ENCODE measurements around the gene SEC61A2. TPM values are rescaled to one million over a fixed set of nuclear protein-coding genes. Genes with fewer than 3 reads are reported as not detected.

SEC61A2 gene
- total and polyA plus RNA-seq, 4 donors: 3.8 to 8.8 (median 6.2) TPM

DNA sequence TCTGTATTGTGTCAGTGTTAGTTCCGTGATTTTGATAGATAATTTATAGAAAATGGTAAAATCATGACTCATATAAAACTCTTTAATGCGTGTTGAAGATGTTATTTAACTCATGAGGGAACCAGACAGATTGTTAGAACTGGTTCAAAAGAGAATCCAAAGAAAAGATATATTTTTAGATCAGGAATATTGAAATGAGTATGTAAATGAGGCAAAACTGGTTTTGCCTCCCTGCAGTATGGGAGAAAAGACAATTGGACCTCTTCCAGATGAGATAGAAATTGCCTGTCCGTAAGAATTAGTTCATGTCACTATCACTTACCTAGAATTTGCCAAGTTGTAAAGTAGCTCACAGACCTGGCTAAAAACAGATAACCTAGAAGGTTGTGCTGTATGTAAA is 84.1 kb downstream of the SEC61A2 start:
- H3K36me3 ChIP-seq (ENCODE audit: control insufficient read depth in 4 of 4, insufficient read depth in 3 of 4, low read depth in 1 of 4, low read length in 3 of 4): peaks cover 12 to 33% (median 30%) of the 10 kb centered on the region in 4 donors
- no peaks in the 10 kb centered on the region for H3K27me3 ChIP-seq (ENCODE audit: control insufficient read depth in 4 of 4, insufficient read depth in 4 of 4, low read length in 3 of 4)
- H3K4me3 ChIP-seq (ENCODE audit: low read depth in 1 of 3, low read length in 3 of 3): no peak overlapping the region
- no peak for TF ChIP-seq YY1 (IDR thresholded peaks at IDR 0.05)
- no peak for TF ChIP-seq RAD21 (IDR thresholded peaks at IDR 0.05)
- no peak for TF ChIP-seq EGR1 (IDR thresholded peaks at IDR 0.05; ENCODE audit: low read depth in 2 of 2)
- no peak overlapping the region for H3K9ac ChIP-seq (ENCODE audit: low read depth in 1 of 2, low read length in 2 of 2)
- no peak overlapping the region for H3K27ac ChIP-seq (ENCODE audit: low read depth in 1 of 2, low read length in 2 of 2)
- DNase-seq (ENCODE audit: low spot score): no peak
- WGBS: 72% methylated on average over 3 of the region's 3 CpGs
- H3K4me1 ChIP-seq (ENCODE audit: control insufficient read depth in 4 of 4, insufficient read depth in 4 of 4, low read length in 3 of 4): no peaks in the 10 kb centered on the region
- H3K9me3 ChIP-seq (ENCODE audit: control insufficient read depth in 4 of 4, low read length in 3 of 4): no peaks in the 10 kb centered on the region

- H3K4me3 ChIP-seq (ENCODE audit: low read depth in 1 of 3, low read length in 3 of 3): no peak overlapping the region
- peaks cover 12 to 36% (median 32%) of the 10 kb centered on the region in 4 donors for H3K36me3 ChIP-seq (ENCODE audit: control insufficient read depth in 4 of 4, insufficient read depth in 3 of 4, low read depth in 1 of 4, low read length in 3 of 4)
- TF ChIP-seq RXRA (IDR thresholded peaks at IDR 0.05) (no peak), MAX (IDR thresholded peaks at IDR 0.05) (no peak), HNF4A (conservative IDR thresholded peaks at IDR 0.05) (no peak), YY1 (IDR thresholded peaks at IDR 0.05) (no peak), HNF4G (IDR thresholded peaks at IDR 0.05) (no peak), NR2F2 (IDR thresholded peaks at IDR 0.05) (no peak), SP1 (IDR thresholded peaks at IDR 0.05) (no peak), EGR1 (IDR thresholded peaks at IDR 0.05; ENCODE audit: low read depth in 2 of 2) (no peak), FOXA2 (IDR thresholded peaks at IDR 0.05) (no peak), TAF1 (conservative IDR thresholded peaks at IDR 0.05) (no peak), JUND (IDR thresholded peaks at IDR 0.05) (no peak), REST (IDR thresholded peaks at IDR 0.05) (no peak), ATF3 (IDR thresholded peaks at IDR 0.05) (no peak), GABPA (IDR thresholded peaks at IDR 0.05 in 1 of 2, conservative IDR thresholded peaks at IDR 0.05 in 1 of 2) (no peak), FOXA1 (IDR thresholded peaks at IDR 0.05) (no peak), CTCF (IDR thresholded peaks at IDR 0.05; ENCODE audit: low read depth, low read length, missing input control) (no peak)
- TF ChIP-seq, protein P1, sequence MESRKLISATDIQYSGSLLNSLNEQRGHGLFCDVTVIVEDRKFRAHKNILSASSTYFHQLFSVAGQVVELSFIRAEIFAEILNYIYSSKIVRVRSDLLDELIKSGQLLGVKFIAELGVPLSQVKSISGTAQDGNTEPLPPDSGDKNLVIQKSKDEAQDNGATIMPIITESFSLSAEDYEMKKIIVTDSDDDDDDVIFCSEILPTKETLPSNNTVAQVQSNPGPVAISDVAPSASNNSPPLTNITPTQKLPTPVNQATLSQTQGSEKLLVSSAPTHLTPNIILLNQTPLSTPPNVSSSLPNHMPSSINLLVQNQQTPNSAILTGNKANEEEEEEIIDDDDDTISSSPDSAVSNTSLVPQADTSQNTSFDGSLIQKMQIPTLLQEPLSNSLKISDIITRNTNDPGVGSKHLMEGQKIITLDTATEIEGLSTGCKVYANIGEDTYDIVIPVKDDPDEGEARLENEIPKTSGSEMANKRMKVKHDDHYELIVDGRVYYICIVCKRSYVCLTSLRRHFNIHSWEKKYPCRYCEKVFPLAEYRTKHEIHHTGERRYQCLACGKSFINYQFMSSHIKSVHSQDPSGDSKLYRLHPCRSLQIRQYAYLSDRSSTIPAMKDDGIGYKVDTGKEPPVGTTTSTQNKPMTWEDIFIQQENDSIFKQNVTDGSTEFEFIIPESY (IDR thresholded peaks at IDR 0.05): no peak
- WGBS: 76% methylated on average over 4 of the region's 4 CpGs
- no peak overlapping the region for H3K9ac ChIP-seq (ENCODE audit: low read depth in 1 of 2, low read length in 2 of 2)
- no peak for DNase-seq (ENCODE audit: low spot score)
- no peak overlapping the region for H3K27ac ChIP-seq (ENCODE audit: low read depth in 1 of 2, low read length in 2 of 2)
- no peaks in the 10 kb centered on the region for H3K4me1 ChIP-seq (ENCODE audit: control insufficient read depth in 4 of 4, insufficient read depth in 4 of 4, low read length in 3 of 4)
- no peaks in the 10 kb centered on the region for H3K27me3 ChIP-seq (ENCODE audit: control insufficient read depth in 4 of 4, insufficient read depth in 4 of 4, low read length in 3 of 4)
- no peaks in the 10 kb centered on the region for H3K9me3 ChIP-seq (ENCODE audit: control insufficient read depth in 4 of 4, low read length in 3 of 4)
Observed at GRCh38 chr10:12214093-12214492, 84.6 kb downstream of the SEC61A2 start.
